Calu3 (cell line): ENCODE results near the gene OBI1. TPM values are rescaled to one million over a fixed set of nuclear protein-coding genes. Genes with fewer than 3 reads are reported as not detected.

ENCODE experiments used
- BruUV-seq: library from RNA; stranded (reverse); fragments of 400-500 nt; replicated peaks from 2 replicates; lab custom pipeline; 2021; lab: Mats Ljungman, UMichigan
- CTCF ChIA-PET: fragments of 300-600 bp; sonication (Branson Sonifier 250); formaldehyde crosslinking; loops from one replicate; lab custom pipeline; 2022; ENCODE audit warnings: antibody characterized with exemption; lab: Charles Lee
- DNase-seq: peaks from one replicate; pipeline ENCODE4 v3.0.0; 2022
- H3K27ac Mint-ChIP-seq: one replicate; pipeline ENCODE4 v1.8.0; 2022; ENCODE audit warnings: mixed read lengths; ENCODE audit not compliant: unreplicated experiment
- H3K27me3 Mint-ChIP-seq: one replicate; pipeline ENCODE4 v1.8.0; 2022; ENCODE audit warnings: mixed read lengths; ENCODE audit not compliant: unreplicated experiment
- H3K36me3 Mint-ChIP-seq: one replicate; pipeline ENCODE4 v1.8.0; 2022; ENCODE audit warnings: mild to moderate bottlenecking, moderate library complexity, mixed read lengths; ENCODE audit not compliant: insufficient read depth, unreplicated experiment
- H3K4me1 Mint-ChIP-seq: one replicate; pipeline ENCODE4 v1.8.0; 2022; ENCODE audit warnings: mild to moderate bottlenecking, low read depth, mixed read lengths; ENCODE audit not compliant: unreplicated experiment
- H3K4me3 Mint-ChIP-seq: one replicate; pipeline ENCODE4 v1.8.0; 2022; ENCODE audit warnings: mild to moderate bottlenecking, low read depth, moderate library complexity, mixed read lengths; ENCODE audit not compliant: unreplicated experiment
- H3K9me3 Mint-ChIP-seq: one replicate; pipeline ENCODE4 v1.8.0; 2022; ENCODE audit warnings: low read depth, mixed read lengths; ENCODE audit not compliant: unreplicated experiment
- intact Hi-C: fragments of 100-400 bp; cut with micrococcal nuclease; formaldehyde crosslinking; loops from one replicate; pipeline ENCODE4 v1.10.0; 2022; ENCODE audit not compliant: unreplicated experiment
- total RNA-seq: library from RNA; stranded (reverse); gene quantifications from 2 replicates; pipeline ENCODE4 v1.2.3, GENCODE V29; 2022
- TF ChIP-seq, protein P1 (sequence below): fragments of 200-600 bp; IDR thresholded peaks from one replicate; pipeline ENCODE4 v1.8.0; 2022; ENCODE audit warnings: antibody characterized with exemption; ENCODE audit not compliant: unreplicated experiment

Gene OBI1
- total RNA-seq, 1 experiment from 2014 or later: 5.9 TPM

DNA sequence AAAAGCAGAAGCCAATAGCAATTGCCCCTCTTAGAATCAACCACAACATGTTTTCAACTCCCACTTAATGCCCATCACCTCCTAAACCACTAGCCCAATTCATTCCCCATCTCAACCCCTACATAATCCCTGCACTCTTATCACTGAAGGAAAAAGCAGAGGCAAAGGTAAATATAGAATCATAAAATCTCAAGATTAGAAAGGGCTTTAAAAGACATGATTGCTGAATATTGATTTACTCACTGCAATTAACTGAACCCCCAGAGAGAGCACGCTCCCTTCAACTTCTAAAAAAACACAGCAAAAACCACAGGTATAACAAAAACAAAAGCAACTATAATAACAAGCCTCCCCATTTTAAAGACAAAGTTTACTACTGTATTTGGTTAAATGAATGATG, 40.5 kb downstream of the OBI1 start:
- intact Hi-C loops: no loop called here
- no TSS peak for BruUV-seq
- no peak for DNase-seq
- TF ChIP-seq, protein P1, sequence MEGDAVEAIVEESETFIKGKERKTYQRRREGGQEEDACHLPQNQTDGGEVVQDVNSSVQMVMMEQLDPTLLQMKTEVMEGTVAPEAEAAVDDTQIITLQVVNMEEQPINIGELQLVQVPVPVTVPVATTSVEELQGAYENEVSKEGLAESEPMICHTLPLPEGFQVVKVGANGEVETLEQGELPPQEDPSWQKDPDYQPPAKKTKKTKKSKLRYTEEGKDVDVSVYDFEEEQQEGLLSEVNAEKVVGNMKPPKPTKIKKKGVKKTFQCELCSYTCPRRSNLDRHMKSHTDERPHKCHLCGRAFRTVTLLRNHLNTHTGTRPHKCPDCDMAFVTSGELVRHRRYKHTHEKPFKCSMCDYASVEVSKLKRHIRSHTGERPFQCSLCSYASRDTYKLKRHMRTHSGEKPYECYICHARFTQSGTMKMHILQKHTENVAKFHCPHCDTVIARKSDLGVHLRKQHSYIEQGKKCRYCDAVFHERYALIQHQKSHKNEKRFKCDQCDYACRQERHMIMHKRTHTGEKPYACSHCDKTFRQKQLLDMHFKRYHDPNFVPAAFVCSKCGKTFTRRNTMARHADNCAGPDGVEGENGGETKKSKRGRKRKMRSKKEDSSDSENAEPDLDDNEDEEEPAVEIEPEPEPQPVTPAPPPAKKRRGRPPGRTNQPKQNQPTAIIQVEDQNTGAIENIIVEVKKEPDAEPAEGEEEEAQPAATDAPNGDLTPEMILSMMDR: no peak
- Mint-ChIP-seq H3K27ac (no peak overlapping the region), H3K4me3 (no peak overlapping the region), H3K4me1 (no peaks in the 10 kb centered on the region), H3K36me3 (no peaks in the 10 kb centered on the region), H3K9me3 (no peaks in the 10 kb centered on the region), H3K27me3 (no peaks in the 10 kb centered on the region)
- CTCF ChIA-PET: no interaction called here

DNA sequence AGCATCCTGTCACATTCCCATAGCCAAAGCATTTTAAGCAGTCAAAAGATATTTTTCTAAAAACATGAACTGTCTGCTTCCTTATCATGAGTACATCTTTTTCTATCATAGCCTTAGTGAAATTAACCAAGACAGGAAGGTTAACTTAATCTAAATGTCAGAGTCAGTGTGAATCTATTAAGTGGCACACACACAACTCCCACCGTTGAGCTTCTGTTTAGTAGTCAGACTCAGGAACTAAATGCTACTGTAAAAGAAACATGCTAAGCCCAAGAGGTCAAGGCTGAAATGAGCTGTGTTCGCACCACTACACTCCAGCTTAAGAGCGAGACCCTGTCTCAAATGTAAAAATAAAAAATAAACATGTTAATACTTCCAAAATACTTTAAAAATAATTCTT, 47.9 kb downstream of the OBI1 start:
- no peaks in the 10 kb centered on the region for H3K27me3 Mint-ChIP-seq
- H3K9me3 Mint-ChIP-seq: no peaks in the 10 kb centered on the region
- DNase-seq: no peak
- intact Hi-C loops: no loop called here
- CTCF ChIA-PET: no interaction called here
- H3K4me3 Mint-ChIP-seq: no peak overlapping the region
- TF ChIP-seq, protein P1: no peak
- no TSS peak for BruUV-seq
- H3K27ac Mint-ChIP-seq: no peak overlapping the region
- no peaks in the 10 kb centered on the region for H3K36me3 Mint-ChIP-seq
- no peaks in the 10 kb centered on the region for H3K4me1 Mint-ChIP-seq

DNA sequence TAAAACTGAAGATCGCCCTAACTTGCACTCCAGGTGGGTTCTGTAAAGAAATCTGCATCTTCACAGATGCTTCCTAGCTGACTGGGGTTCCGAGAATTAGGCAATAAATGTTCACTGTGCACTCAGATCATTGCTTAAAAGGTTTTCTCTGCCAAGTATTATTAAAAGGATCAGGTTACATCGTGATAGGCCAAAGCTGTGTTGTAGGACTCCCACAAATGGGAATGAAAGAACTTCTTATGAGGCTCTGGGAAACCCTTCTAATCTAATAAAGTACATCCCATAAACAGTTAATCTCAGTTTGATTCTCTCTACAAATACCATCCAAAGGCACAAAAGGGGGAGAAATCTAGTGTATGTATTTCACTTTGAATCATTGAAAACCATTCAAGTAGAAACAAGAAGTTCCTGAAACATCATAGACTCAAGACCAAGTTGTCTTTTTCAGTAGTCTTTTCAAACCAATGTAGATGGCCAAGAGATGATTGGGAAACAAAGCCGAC, 48.5 kb downstream of the OBI1 start:
- H3K27me3 Mint-ChIP-seq: no peaks in the 10 kb centered on the region

DNA sequence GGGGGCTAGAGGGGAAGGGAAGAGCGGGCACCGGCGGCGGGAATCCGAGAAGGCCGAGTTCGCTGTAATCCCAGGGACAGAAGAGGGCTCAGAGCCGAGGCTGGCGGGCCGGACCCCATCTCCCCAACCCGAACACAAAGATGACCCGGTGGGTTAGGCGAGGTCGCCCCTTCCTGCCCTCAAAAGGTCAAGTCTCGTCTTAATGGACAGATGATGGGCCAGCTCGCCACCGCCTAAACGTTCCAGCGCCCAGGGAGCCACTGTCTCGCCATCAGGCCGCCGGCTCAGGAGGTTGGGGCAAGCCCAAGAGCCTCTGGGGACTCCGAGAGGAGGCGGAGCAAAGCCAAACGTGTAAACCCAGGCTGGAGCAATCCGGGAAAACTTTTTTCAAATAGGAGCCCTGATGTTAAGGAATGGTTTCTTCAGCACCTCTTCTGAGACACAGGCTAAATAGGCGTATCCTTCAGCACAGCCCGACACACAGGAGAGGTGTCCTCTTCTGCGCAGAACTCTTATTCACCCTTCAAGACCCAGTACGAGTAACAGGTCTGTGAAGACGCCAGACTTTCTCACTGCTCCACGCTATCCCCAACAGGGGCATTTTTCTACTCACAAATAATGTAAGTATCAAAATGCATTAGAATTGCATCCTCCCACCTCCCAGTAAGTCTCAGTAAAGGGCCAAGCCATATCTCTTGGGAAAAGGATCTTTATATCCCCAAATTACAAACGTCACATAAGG, 49.3 kb downstream of the OBI1 start:
- Mint-ChIP-seq H3K27me3 (no peaks in the 10 kb centered on the region), H3K27ac (no peak overlapping the region), H3K36me3 (no peaks in the 10 kb centered on the region), H3K4me1 (no peaks in the 10 kb centered on the region), H3K4me3 (peak overlapping the region; percentile 57), H3K9me3 (no peaks in the 10 kb centered on the region)
- CTCF ChIA-PET: no interaction called here
- DNase-seq: no peak
- intact Hi-C loops: no loop called here
- BruUV-seq: no TSS peak
- TF ChIP-seq, protein P1: no peak

More for the DNA sequence above, 48.5 kb downstream of the OBI1 start:
- no peaks in the 10 kb centered on the region for H3K4me1 Mint-ChIP-seq
- no TSS peak for BruUV-seq
- TF ChIP-seq, protein P1: no peak
- no peak overlapping the region for H3K4me3 Mint-ChIP-seq
- intact Hi-C loops: no loop called here
- CTCF ChIA-PET: no interaction called here
- no peak overlapping the region for H3K27ac Mint-ChIP-seq
- DNase-seq: no peak
- H3K36me3 Mint-ChIP-seq: no peaks in the 10 kb centered on the region
- no peaks in the 10 kb centered on the region for H3K9me3 Mint-ChIP-seq
